SK-N-MC (cell line): ENCODE data around the gene SZT2.
"Not testable (repeated sequence)": the region's sequence is repeated elsewhere in the genome, so short reads cannot be mapped to it uniquely, and the experiment has no call there.

ENCODE experiments used
- EZH2 ChIP-seq: fragments of 200-600 bp; sonication (generic); IDR thresholded peaks from one replicate; pipeline ENCODE4 v1.6.1; 2017; ENCODE audit warnings: antibody characterized with exemption
- POLR2AphosphoS5 ChIP-seq: IDR thresholded peaks from 2 replicates; pipeline ENCODE4 v1.6.1; 2012; ENCODE audit warnings: mild to moderate bottlenecking, low read depth, low read length, borderline replicate concordance

DNA sequence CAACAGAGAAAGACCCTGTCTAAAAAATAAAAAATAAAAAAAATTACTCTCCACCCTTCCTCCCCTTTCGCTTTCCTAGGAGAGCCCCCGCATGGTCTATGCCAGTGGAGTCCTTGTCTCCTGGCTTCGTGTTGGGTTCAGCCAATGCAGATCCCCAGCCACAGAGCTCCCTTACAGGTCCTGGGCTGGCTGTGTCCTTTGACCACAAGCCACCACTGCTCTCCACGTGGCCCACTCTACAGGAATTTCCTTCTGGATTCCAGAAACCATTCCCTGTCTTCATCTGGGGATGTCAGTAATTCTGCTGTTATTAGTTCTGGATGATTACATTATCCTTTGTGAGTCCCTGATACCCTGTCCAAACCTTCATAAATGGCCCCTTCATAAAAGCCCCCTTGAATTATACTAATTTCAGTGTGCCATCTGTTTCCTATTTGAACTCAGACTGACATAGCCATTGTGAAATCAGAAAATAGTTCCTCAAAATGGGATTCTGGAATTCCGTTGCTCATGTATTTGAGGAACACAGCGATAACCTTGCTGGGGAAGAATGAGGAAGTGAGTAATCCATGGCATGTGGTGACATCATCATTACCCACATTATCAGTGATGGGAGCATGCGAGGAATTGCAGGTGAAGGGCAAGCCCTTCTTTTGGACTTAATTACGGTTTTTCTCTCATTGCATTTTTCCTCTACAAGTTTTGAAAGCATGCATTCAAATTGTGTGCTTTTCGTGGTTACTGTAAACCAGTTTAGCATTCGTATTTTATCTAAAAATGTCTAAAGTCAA is 86.1 kb downstream of the SZT2 start:
- TF ChIP-seq EZH2, POLR2AphosphoS5: not testable (repeated sequence)
